ENCODE results near the gene DRC7.

The DRC7 gene, protein sequence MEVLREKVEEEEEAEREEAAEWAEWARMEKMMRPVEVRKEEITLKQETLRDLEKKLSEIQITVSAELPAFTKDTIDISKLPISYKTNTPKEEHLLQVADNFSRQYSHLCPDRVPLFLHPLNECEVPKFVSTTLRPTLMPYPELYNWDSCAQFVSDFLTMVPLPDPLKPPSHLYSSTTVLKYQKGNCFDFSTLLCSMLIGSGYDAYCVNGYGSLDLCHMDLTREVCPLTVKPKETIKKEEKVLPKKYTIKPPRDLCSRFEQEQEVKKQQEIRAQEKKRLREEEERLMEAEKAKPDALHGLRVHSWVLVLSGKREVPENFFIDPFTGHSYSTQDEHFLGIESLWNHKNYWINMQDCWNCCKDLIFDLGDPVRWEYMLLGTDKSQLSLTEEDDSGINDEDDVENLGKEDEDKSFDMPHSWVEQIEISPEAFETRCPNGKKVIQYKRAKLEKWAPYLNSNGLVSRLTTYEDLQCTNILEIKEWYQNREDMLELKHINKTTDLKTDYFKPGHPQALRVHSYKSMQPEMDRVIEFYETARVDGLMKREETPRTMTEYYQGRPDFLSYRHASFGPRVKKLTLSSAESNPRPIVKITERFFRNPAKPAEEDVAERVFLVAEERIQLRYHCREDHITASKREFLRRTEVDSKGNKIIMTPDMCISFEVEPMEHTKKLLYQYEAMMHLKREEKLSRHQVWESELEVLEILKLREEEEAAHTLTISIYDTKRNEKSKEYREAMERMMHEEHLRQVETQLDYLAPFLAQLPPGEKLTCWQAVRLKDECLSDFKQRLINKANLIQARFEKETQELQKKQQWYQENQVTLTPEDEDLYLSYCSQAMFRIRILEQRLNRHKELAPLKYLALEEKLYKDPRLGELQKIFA

DNA sequence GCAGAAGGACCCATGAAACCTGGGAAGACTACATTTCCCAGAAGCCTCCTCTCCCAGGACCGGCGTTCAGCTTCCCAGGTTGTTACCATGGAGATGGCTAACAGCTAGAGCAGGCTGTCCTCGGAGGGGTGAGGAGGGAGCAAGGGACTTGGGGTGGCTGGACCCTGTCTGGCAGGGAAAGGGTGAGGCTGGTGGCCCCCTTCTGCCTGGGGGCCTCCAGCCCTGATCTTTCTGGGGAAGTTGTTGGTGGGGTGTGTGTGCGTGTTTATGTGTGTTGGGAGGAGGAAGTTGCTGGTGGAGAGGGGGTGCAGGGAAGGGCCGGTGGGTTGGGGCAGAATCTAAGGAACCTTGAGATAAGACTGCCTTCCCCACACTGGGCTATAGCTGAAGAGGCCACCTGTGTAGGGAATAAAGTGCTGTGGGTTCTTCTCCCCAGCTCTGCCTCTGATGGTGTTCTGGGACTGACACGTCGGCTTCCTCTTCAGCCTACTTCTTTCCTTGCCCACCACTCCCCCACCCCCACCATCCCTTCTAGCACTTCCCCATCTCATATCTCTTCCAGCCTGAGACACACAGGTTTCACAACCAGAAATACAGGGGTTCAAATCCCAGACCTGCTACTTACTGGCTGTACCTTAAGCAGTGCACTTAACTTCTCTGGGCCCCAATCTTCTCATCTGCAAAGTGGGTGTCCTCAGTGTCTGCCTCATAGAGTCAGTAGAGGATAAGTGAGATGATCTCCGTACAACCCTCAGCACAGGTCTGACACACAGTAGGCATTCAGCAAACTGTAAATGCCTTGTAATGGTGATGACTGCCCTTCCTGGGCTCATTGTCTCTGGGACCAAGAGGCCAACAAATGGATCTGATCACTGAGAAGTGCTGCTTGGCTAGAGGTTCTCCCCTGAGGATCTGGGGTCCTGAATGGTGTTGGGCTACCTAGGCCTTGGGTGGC, at the start of gene DRC7:
Gene DRC7 (plus strand): TSS at position 82 of the 955 bp plus-strand sequence. CDS start 3,144 bp downstream, outside the sequence.
- DNase-seq, result no peak

DNA sequence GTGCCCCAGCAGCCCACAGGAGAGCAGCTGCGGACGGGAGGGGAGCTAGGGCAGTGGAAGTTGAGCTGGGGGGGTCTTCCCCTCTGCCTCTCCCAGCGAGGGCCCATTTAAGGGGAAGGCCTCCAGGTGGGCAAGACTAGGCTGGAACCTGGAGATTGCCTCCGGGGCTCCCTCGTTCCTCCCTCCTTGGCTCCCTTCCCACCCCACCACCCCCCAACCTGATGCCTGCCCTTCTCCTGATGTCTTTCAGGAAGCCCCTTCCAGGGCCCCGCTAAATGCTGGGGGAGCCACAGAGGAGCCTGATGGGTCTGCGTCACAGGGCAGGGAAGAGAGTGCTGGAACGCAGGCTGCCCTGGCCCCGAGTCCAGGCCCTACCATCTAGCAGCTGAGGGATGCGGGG, 49.4 kb upstream of the DRC7 start:
- no peak for DNase-seq

DNA sequence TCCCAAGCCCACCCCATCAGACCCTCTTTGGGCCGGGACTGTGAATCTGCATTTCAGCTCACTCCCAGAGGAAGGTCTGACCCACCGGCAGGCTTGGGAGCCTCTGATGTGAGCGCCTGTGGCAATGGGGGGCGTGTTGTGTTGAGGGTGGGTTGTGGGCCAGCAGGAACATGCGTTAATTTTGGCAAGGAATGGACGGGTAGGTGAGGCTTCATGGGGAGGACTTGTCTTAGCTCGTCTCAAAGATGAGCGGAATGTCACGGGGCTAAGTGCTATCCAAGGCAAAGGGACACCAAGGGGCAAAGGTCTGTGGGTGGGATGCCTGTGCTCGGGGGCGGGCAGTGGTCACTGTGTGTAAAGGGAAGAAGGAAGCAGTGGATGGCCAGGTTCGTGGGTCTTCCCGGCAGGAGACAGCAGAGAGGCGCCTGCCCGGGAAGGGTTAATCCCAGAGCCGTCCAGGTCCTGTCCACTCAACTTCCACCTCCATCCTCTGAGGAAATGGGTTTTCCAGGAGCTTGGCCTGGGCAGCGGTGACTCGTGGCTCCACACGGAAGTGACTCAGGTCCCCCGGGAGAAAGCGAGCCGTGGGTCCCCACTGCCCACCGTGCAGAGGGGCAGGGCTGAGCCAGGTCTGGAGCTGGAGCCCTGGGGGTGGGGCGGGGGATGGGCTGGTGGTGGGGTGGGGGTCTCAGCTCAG, 48.8 kb upstream of the DRC7 start:
- peak; percentile 68 for DNase-seq

DNA sequence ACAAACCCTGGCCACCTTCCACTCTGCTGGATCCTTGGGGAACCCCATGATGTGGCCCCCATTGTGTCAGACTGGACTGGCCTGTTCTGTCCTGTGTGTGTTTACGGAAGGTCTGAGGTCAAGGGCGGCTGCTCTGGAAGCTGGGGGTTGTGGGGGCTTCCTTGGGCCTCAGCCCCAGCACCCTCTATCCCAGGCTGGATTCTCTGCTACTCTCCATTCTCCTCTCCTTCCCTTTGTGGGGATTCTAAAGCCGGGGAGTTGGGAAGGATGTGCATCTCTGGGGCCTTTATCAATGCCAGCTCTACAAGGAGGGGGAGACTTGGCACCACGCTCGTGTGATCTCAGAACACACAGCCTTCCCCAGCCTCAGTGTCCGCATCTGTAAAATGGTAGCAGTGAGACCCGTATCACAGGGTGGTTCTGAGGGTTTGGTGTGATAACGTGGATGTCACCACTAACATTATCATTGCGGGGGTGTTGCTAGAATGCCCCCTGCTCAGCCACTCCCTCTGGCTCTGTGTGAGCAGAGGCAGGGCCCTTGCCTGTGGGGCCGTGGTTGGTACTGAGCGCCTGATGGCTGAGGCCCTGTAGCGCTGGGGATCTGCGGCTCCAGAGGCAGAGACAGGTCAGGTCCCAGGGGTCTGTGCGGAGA, 48.1 kb upstream of the DRC7 start:
- DNase-seq, result no peak

DNA sequence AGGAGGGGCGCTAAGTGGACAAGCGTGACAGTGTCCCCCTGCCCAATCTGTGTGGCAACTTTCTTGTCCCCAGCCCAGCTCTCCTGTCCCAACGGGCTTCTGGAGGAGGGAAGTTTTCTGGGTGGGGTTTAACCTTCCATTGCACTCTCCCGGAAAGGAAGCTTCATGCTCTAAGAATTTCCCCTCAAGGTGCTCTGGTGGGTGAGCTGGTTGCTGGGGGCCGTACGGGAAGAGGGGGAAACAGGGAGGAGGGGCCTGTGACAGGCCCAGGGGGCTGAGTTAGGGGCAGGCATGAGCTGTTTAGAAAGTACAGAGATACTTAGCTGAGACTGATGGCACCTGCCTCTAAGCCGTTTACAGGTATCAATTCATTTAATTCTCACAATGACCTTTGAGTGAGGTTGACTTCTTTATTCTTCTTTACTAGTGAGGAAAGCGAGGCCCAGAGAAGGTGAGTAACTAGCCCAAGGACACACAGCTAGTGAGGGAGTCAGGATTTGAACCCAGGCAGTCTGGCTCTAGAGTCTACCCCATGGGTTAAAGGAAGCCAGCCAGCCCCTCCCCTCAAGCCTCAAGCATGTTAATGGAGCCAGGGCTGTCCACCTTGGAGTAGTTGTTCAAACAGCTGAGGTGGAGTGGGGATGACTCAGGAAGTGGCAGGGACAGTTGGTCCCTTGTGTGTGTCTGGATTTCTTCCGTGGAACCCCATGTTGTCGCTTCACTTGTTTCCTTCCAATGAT, 47.3 kb upstream of the DRC7 start:
- no peak for DNase-seq

DNA sequence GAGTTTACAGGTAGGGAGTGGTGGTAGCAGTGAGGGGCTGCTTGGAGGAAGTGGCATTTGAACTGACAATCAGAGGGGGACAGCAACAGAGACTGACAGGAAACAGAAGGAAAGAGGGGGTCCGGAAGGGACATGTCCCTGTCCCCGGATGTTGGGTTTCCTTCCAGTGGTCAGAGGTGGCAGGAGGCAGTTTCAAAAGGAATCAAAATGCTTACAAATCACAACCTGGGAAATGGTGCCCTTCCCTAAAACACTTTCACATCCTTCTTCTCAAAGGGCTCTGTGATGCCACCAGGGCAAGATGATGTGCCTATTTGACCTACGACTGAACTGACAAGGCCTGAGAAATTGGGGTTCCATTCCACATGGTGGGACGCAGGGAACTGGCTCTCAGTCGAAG, 46.5 kb upstream of the DRC7 start:
- no peak for DNase-seq

DNA sequence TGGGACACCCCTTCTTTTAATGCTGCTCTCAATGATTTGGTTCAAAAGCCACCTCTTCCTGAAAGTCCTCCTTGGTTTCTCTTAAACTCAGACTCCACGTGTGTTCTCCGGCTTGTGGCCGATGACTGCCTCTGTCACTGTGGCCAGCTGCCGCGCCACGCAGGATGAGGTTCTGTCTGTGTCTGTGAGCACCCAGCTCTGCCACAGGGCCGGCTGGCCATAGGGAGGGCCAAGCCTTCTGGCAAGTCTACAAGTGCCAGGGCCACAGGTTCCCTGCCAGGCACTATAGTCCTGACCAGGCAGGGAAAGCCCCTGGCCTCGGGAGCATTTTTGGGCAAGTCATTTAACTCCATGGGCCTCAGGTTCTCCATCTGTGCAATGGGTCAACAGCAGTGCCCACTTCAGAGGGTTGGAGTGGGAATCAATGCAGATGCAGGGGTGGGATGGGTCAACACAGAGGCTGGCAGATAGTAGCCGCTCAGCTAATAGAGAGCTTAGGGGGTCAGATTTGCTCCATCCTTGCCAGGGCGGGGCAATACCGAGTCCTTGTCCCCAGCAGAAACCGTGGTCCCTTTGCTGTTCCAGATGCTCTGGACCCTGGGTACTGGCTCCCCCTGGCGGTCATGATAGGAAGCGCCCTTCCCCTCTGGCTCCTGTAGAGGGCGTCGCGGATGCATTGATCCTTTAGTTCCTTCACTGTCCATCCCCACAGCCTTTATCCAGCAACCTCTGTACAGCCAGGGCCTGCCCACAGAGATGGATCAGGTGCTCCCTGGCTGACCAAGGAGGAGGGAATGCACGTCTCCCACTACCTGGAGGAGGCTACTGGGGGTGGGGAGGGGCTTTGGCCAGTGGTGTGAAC, 45.8 kb upstream of the DRC7 start:
- peak; percentile 89 for DNase-seq

DNA sequence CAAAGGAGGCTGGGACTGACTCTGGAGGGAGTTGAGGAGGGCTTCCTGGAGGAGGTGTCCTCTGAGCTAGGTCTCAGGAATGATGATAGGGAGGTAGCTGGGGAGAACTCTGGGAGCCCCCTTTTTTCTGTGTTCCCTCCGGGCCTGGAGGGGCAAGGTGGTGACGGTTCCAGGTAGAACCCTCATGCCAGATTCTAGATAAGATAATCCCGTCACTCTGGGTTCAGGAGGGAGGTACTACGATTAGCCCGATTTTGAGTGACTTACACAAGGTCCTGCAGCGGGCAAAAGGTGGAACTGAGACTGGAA, 45.2 kb upstream of the DRC7 start:
- DNase-seq, result no peak

DNA sequence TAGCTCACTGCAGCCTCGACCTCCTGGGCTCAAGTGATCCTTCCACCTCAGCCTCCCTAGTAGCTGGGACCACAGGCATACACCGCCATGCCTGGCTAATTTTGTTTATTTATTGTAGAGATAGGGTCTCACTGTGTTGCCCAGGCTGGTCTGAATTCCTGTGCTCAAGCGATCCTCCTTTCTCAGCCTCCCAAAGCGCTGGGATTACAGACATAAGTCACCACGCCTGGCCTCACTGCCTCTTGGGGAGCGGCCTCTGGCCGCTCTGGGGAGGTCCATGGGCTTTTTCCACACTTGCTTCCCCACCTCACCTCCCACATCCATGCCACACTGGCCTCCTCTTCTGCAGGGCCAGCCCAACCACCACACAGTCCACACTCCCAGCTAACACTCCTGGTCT, 44.8 kb upstream of the DRC7 start:
- no peak for DNase-seq

DNA sequence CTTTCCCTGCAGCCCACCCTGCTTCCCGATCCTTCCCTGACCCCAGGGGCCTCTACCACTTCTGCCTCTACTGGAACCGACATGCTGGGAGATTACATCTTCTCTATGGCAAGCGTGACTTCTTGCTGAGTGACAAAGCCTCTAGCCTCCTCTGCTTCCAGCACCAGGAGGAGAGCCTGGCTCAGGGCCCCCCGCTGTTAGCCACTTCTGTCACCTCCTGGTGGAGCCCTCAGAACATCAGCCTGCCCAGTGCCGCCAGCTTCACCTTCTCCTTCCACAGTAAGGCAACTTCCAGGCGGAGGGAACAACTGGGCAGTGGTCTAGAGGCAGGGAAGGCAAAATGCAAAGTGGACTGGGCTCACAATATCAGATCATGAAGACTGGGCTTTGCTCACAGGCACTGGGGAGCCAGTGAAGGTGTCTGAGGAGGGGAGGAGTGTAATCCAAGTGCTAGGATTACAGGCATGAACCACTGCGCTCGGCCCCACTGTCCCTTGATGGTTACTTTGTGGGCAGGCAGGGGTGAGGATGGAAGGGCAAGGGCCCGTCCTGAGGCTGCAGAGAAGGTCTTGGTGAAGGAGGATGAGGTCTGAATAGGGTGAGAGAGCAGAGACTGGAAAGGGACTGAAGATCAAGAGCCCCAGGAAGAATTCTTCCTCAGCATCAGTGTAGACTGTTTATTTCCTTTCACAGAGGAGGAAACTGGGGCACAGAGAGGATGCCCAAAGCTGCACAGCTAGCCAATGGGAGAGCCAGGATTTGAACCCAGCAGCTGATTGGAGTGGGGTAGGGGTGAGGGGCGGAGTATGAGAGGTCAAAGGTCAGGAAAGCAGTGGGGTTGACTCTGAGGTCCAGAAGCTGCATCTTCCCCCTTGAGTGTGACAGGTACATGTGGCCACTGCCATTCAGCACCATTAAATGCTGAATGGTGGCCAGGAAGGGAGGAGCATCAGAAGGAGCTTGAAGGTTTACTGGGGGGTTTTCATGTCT, 43.0 kb upstream of the DRC7 start:
- no peak for DNase-seq

DNA sequence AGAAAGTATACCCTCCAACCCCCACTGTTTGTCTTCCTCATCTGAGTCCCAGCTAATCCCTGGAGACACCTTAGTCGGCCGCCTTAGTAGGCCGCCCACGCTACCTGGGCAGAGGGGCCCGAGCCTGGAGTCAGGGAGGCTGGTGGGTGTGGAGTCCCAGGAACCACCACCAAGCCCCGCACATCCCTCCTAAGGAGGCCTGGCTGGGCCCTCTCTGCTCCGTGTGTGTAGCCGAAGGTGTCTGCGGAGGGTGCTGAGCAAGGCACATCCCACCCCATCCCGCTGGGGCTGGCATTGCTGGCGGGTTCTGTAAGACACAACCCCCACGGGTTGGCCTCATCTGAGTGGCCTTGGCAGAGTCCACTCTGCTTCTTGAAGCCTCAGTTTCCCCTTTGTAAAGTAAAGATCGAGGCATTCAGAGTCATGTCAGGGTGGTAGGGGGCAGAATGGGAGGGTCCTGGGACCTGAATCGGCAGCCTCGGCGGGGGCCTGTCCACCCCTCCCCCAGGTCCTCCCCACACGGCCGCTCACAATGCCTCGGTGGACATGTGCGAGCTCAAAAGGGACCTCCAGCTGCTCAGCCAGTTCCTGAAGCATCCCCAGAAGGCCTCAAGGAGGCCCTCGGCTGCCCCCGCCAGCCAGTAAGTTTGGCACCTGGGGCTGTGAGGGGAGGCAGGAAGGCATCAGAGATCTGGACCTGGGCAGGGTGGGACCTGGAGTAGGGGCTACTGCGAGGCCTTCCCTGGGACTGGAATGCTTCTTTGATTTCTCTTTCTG, 41.7 kb upstream of the DRC7 start:
- no peak for DNase-seq

DNA sequence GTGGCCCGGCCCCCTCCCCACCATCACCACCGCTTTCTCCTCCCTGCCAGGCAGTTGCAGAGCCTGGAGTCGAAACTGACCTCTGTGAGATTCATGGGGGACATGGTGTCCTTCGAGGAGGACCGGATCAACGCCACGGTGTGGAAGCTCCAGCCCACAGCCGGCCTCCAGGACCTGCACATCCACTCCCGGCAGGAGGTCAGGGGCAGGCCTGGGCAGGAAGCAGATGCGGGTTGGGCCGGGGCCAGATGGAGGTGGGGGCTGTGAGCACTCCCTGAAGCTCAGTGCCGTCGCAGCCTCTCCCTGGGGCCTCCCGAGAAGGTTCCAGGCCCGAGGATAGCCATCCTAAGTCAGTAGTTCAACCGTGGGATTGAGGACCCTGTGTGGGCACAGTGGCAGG, 40.7 kb upstream of the DRC7 start:
- no peak for DNase-seq

DNA sequence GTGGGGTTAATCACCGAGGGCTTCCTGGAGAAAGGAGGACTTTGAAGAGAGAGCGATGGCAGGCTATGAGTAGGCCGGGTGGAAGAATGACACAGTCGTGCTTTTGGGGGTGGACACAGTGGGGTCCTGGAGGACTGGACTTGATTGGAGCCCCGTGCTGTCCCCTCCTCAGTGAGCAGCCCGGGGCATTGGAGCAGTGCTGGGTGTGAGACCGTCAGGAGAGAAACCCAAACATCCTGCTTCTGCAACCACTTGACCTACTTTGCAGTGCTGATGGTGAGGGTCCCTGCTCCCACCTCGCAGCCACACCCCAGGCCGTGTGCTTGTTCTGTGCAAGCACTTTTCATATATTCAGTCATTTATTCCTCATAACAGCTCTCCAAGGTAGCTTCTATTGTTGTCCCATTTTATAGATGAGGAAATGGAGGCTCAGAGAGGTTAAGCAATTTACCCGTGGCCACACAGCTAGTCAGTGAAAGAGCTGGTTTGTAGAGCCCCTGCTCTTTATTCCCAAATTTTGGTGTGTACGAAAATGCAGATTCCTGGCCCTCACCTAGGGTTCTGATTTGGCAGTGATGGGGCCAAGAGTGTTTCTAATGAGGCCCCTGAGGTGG, 38.2 kb upstream of the DRC7 start:
- no peak for DNase-seq

DNA sequence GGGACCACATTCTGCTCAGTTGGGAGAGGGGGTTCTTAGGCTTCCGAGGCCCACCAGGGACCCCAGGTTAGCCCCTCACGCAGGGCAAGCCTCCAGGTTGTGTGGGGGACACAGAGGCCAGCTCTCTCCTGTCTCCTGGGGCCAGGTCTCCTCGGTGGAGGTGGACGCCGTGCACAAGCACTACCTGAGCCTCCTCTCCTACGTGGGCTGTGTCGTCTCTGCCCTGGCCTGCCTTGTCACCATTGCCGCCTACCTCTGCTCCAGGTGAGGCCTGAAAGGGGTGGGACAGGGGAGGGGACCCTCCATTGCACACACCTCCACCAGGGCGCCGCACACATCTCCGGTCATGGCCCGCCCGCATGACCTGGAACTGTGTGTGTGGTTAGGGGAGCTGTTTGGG, 37.4 kb upstream of the DRC7 start:
- DNase-seq, result no peak

DNA sequence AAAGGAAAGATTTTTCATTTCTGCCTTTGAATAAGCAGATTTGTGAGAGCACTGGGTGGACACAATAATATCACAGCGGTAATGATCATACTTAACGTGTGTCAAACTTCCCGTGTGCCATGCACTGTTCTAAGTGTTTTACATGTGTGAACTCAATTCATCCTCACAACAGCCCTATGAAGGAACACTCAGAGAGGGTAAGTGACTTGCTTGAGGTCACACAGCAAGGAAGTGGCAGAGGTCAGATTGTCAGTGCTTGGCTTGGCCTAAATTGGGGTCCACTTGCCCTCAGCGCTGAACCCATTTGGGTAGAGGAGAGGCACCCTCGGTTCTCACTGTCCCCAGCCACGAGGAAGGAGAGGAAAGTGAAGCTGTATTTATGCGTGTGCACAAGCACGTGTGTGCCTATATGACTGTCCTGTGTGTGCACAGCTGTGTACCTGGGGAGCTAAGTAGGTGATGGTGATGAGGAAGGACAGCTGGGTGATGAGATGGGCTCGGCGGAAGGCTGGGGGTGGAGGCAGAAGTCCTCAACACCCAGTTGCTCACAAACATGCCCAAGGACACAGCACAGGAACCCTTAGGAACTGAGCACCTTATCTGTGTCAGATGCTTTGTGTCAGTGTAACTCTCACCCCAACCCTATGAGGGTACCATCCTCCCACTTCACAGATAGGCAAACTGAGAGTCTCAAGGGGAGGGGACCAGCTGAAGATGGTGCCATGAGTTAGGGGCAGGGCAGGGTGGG, 36.3 kb upstream of the DRC7 start:
- DNase-seq, result no peak

DNA sequence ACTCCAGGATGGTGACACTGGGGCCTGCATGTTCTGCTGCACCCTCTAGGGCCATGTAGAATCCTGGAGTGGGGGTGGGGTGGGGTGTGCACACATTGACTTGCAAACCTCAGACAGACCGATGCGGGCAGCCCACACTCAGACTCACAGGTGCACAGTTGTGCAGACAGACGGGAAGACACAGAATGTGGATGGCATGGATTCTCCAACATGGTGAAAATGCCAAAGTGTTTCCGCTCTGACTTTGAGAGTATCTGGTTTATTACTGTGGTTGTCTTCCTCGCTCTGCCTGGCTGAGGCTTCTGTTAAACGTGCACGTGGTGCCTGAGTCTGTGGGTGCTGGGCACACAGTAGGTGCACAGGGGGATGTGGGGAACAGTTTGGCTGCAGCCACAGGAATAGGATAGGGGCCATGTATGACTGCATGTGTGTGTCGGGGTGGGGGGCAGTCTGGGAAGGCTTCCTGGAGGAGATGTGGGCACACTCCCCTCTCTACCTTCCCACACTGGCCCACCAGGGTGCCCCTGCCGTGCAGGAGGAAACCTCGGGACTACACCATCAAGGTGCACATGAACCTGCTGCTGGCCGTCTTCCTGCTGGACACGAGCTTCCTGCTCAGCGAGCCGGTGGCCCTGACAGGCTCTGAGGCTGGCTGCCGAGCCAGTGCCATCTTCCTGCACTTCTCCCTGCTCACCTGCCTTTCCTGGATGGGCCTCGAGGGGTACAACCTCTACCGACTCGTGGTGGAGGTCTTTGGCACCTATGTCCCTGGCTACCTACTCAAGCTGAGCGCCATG, 35.5 kb upstream of the DRC7 start:
- no peak for DNase-seq
